HG03045 (cell line): ENCODE measurements around the gene ESYT2.
"Not testable (repeated sequence)": the region's sequence is repeated elsewhere in the genome, so short reads cannot be mapped to it uniquely, and the experiment has no call there.

Experiments
- ATAC-seq: cut with Tn5 transposase; IDR thresholded peaks from one replicate; pipeline ENCODE4 v1.9.1; 2021; ENCODE audit warnings: mild to moderate bottlenecking, moderate library complexity; ENCODE audit not compliant: unreplicated experiment

The ESYT2 gene

GRCh38 chr7:158829342-158830210, at the start of gene ESYT2:
ESYT2 (minus strand) TSS chr7:158829509; CDS start chr7:158829418, 91 bp downstream.
- ATAC-seq, result peak; percentile 83

- not testable (repeated sequence) for ATAC-seq
Observed at GRCh38 chr7:158878151-158879079, 49.1 kb upstream of the ESYT2 start.

GRCh38 chr7:158876984-158877383, 47.7 kb upstream of the ESYT2 start:
- no peak for ATAC-seq

- ATAC-seq, result no peak
Observed at GRCh38 chr7:158869876-158870275, 40.6 kb upstream of the ESYT2 start.

GRCh38 chr7:158868764-158869410, 39.6 kb upstream of the ESYT2 start:
- no peak for ATAC-seq

GRCh38 chr7:158867214-158867984, 38.1 kb upstream of the ESYT2 start:
- no peak for ATAC-seq

- no peak for ATAC-seq
Observed at GRCh38 chr7:158865977-158866376, 36.7 kb upstream of the ESYT2 start.

- no peak for ATAC-seq
Observed at GRCh38 chr7:158865462-158865922, 36.2 kb upstream of the ESYT2 start.

GRCh38 chr7:158864833-158865232, 35.5 kb upstream of the ESYT2 start:
- no peak for ATAC-seq

GRCh38 chr7:158864507-158864820, 35.2 kb upstream of the ESYT2 start:
- no peak for ATAC-seq

GRCh38 chr7:158863611-158864506, 34.5 kb upstream of the ESYT2 start:
- ATAC-seq, result peak; percentile 45

- peak; percentile 67 for ATAC-seq
Observed at GRCh38 chr7:158862985-158863610, 33.8 kb upstream of the ESYT2 start.

- ATAC-seq, result no peak
Observed at GRCh38 chr7:158861936-158862704, 32.8 kb upstream of the ESYT2 start.

GRCh38 chr7:158861004-158861787, 31.9 kb upstream of the ESYT2 start:
- no peak for ATAC-seq

- no peak for ATAC-seq
Observed at GRCh38 chr7:158860394-158860793, 31.1 kb upstream of the ESYT2 start.

- no peak for ATAC-seq
Observed at GRCh38 chr7:158858592-158859503, 29.5 kb upstream of the ESYT2 start.
